Measurements from ENCODE around the gene GULP1.

Gene GULP1

GRCh38 chr2:188572592-188572991 is 280.9 kb downstream of the GULP1 start:
- no peak for DNase-seq (ENCODE audit: low spot score)
- H3K27ac ChIP-seq = no peak overlapping the region
- ChIA-PET CTCF (no interaction called here), POLR2A (ENCODE audit: low non-redundant PET) (no interaction called here)
- TF ChIP-seq, protein P1, sequence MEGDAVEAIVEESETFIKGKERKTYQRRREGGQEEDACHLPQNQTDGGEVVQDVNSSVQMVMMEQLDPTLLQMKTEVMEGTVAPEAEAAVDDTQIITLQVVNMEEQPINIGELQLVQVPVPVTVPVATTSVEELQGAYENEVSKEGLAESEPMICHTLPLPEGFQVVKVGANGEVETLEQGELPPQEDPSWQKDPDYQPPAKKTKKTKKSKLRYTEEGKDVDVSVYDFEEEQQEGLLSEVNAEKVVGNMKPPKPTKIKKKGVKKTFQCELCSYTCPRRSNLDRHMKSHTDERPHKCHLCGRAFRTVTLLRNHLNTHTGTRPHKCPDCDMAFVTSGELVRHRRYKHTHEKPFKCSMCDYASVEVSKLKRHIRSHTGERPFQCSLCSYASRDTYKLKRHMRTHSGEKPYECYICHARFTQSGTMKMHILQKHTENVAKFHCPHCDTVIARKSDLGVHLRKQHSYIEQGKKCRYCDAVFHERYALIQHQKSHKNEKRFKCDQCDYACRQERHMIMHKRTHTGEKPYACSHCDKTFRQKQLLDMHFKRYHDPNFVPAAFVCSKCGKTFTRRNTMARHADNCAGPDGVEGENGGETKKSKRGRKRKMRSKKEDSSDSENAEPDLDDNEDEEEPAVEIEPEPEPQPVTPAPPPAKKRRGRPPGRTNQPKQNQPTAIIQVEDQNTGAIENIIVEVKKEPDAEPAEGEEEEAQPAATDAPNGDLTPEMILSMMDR (conservative IDR thresholded peaks at IDR 0.05; ENCODE audit: low read depth) = no peak

GRCh38 chr2:188573453-188573852 is 281.8 kb downstream of the GULP1 start:
- ChIA-PET POLR2A (ENCODE audit: low non-redundant PET) (no interaction called here), CTCF (no interaction called here)
- no peak for DNase-seq (ENCODE audit: low spot score)
- H3K27ac ChIP-seq = no peak overlapping the region
- TF ChIP-seq, protein P1 (conservative IDR thresholded peaks at IDR 0.05; ENCODE audit: low read depth) = no peak

- ChIA-PET CTCF (no interaction called here), POLR2A (ENCODE audit: low non-redundant PET) (no interaction called here)
- DNase-seq (ENCODE audit: low spot score) = no peak
- H3K27ac ChIP-seq = no peak overlapping the region
- TF ChIP-seq, protein P1 (conservative IDR thresholded peaks at IDR 0.05; ENCODE audit: low read depth) = no peak
Measured at GRCh38 chr2:188576006-188576405, 284.3 kb downstream of the GULP1 start.

DNA sequence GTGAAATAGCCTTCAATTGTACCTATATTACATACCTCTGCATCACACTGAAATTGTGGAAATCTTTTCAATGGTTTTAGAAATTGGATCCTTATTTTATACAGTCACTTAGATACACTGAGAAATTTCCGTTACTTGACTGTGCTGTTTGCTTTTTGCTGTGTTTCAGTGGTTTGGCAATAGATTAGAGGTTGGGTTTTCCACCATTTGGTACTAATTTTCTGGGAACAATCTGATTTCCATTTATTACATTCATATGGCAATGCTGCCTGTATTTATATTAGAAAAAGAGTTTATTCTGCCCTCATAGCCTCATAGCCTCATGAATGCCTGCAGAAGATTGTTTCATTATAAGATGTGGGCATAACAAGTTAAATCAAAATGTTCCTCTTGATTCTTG is 285.0 kb downstream of the GULP1 start:
- H3K27ac ChIP-seq = no peak overlapping the region
- POLR2A ChIA-PET (ENCODE audit: low non-redundant PET) = no interaction called here
- TF ChIP-seq, protein P1 (conservative IDR thresholded peaks at IDR 0.05; ENCODE audit: low read depth) = no peak
- CTCF ChIA-PET = no interaction called here
- DNase-seq (ENCODE audit: low spot score) = no peak

DNA sequence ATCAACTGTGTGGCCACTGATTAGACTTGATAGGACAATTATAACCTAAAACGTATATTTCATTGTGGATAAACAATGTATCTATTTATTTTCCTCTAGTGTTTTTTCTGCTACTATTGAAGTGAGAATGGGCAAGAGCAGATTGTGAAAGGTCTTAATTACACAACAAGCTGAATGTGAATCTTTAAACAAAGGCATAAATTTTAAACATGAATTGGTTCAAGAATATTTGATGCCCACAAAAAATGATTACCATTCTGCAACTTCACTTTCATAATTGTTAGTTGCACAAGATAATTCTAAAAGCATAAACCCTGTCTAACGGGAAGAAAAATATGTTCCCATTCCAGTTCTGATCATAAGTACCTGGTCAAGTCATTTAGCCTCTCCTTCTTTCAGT is 285.6 kb downstream of the GULP1 start:
- TF ChIP-seq, protein P1 (conservative IDR thresholded peaks at IDR 0.05; ENCODE audit: low read depth) = no peak
- CTCF ChIA-PET = no interaction called here
- H3K27ac ChIP-seq = no peak overlapping the region
- DNase-seq (ENCODE audit: low spot score) = no peak
- POLR2A ChIA-PET (ENCODE audit: low non-redundant PET) = no interaction called here

DNA sequence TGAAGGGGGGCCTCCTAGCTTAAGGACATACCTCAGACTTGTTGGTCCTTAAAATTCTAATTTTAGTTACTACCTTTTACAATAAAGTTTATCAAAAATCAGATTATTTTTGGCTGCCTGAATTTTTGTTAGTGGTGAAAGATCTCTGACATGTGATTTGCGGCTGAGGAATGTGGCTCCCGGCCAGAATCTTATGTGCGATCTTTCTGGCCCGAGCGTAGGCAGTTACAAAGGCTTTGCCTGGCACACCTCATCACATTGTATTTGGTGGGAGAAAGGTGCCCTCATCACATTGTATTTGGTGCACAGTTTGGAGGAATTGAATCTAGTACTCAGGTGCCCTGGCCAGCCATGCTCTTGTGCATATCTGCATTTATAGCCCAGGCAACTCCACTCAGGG is 289.1 kb downstream of the GULP1 start:
- H3K27ac ChIP-seq = no peak overlapping the region
- no peak for DNase-seq (ENCODE audit: low spot score)
- ChIA-PET POLR2A (ENCODE audit: low non-redundant PET) (no interaction called here), CTCF (no interaction called here)
- TF ChIP-seq, protein P1 (conservative IDR thresholded peaks at IDR 0.05; ENCODE audit: low read depth) = no peak

- ChIA-PET CTCF (no interaction called here), POLR2A (ENCODE audit: low non-redundant PET) (no interaction called here)
- TF ChIP-seq, protein P1 (conservative IDR thresholded peaks at IDR 0.05; ENCODE audit: low read depth) = no peak
- H3K27ac ChIP-seq = no peak overlapping the region
- no peak for DNase-seq (ENCODE audit: low spot score)
Measured at GRCh38 chr2:188582211-188582610, 290.5 kb downstream of the GULP1 start.

Measured in RWPE1 (cell line).